Ectodermal cell (in vitro differentiated cells): ENCODE results near the gene WNT7B.

Experiments used
- H3K27ac ChIP-seq: 2 replicates; pipeline ENCODE4 v1.7.0; 2013; ENCODE audit warnings: mild to moderate bottlenecking, low read depth, low read length; ENCODE audit not compliant: insufficient read depth, poor library complexity, severe bottlenecking
- H3K27me3 ChIP-seq: 2 replicates; pipeline ENCODE4 v1.7.0; 2013; ENCODE audit warnings: mild to moderate bottlenecking, low read length; ENCODE audit not compliant: insufficient read depth, control insufficient read depth, poor library complexity, severe bottlenecking
- H3K36me3 ChIP-seq: one replicate; pipeline ENCODE4 v1.7.0; 2013; ENCODE audit warnings: low read length; ENCODE audit not compliant: control insufficient read depth, insufficient read depth
- H3K4me1 ChIP-seq: one replicate; pipeline ENCODE4 v1.7.0; 2013; ENCODE audit warnings: low read length; ENCODE audit not compliant: control insufficient read depth, insufficient read depth
- H3K4me3 ChIP-seq: 2 replicates; pipeline ENCODE4 v1.7.0; 2013; ENCODE audit warnings: low read depth, low read length, control low read depth; ENCODE audit not compliant: insufficient read depth
- H3K9me3 ChIP-seq: 2 replicates; pipeline ENCODE4 v1.7.0; 2013; ENCODE audit warnings: mild to moderate bottlenecking, low read length, moderate library complexity; ENCODE audit not compliant: control insufficient read depth
- WGBS, 2 experiments: methylation state at CpG; one replicate each; pipeline ENCODE4 v1.1.7; 2013; ENCODE audit warnings: missing lambda C conversion rate in 2 of 2; 5-methylcytosine and 5-hydroxymethylcytosine counted together

Gene WNT7B

DNA sequence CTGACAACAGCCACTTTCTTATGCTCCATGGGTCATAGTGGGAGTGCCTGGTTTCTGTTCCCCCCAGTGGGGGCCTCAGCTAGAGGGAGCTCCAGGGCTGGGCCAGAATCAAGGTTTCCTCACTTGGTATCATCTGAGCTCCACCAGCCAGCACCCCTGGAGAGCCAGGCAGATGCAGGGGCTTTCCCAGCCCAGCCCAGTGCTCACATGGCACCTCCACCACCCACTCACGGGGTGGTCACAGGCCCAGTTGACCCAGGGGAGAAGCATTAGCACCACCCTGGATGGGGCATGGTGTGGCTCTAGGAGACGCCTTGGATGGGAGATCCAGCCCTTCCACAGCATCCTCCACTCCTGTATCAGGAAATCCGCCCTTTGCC, 24.1 kb upstream of the WNT7B start:
- WGBS, 2 experiments, result 85 to 94% methylated on average over 3 of the region's 3 CpGs
- no peaks in the 10 kb centered on the region for H3K9me3 ChIP-seq
- no peak overlapping the region for H3K4me3 ChIP-seq
- H3K27me3 ChIP-seq, result no peaks in the 10 kb centered on the region
- no peaks in the 10 kb centered on the region for H3K36me3 ChIP-seq
- H3K27ac ChIP-seq, result no peak overlapping the region
- H3K4me1 ChIP-seq, result peaks cover 8% of the 10 kb centered on the region

DNA sequence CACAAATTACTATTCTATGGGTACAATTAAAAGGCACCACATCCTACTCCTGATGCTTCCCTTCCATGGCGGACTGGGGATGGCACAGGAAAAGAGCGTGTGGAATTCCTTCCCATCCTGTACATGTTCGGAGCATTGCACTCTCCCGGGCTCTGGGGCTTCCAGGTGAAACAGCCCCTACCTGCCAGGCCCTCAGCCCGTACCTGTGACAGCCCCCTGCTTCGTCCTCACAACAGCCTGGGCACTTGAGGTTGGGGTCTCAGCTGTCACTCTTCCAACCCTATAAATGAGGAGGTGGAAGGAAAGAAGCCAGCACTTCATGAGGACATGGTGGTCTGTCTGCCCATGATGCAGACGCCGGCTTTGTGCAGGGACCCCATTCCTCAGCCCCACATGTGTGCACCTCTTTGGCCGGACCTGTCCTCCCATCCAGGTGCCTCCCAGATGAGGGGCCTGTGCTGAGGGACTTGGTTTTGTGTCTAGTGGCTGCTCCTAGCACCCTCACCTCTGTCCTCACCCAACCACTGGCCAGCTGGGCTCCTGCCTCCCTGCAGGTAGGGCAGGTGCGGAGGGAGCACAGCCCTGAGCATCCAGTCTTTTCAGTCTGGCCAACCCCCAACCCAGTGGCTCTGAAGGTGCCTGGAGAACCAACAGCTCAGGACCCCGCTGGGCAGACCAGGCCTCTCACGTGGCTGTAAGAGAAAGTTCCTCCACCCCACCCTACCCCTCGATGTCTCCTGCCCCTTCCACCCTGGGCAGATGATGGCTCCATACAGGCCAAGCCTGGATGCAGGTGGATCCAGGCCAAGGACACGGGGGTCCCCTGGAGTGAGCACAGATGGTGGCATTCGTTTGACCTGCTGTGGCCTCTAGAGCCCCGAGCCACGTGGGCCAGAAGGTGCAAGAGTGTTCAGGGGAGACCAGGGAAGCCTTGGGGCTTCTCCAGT, 23.4 kb upstream of the WNT7B start:
- no peaks in the 10 kb centered on the region for H3K36me3 ChIP-seq
- H3K27ac ChIP-seq, result no peak overlapping the region
- WGBS, 2 experiments, result 92 to 94% methylated on average over 17 of the region's 17 CpGs
- peaks cover 8% of the 10 kb centered on the region for H3K4me1 ChIP-seq
- H3K4me3 ChIP-seq, result no peak overlapping the region
- H3K9me3 ChIP-seq, result no peaks in the 10 kb centered on the region
- no peaks in the 10 kb centered on the region for H3K27me3 ChIP-seq

DNA sequence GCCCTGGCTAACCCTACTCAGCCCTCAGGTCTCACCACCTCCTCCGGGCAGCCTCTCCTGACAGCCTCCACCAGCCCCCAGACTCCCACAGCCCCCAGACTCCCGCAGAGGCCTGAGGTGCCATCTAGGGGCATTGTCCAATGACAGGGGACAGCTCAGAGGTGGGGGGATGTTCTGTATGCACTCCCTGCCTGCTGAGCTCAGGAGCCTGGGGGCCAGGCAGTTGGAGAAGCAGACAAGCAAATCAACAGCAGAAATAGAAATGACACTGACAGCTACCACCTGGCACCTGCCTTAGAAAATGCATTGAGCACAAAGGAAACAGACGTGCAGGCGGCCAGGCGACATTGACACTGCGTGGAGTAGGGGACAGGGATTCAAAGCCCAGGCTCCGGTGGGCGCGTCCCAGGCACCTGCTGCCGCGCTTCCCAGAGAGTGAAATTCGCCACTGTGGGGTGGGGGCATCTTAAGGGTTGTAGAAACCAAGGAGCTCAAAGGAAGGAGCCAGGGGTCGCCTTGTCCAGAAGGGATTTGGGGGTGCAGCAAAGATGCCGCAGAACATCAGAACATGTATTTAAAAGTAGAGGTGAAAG, 22.5 kb upstream of the WNT7B start:
- 87 to 92% methylated on average over 14 of the region's 14 CpGs for WGBS, 2 experiments
- Histone ChIP-seq H3K27me3 (no peaks in the 10 kb centered on the region), H3K4me1 (peaks cover 8% of the 10 kb centered on the region), H3K4me3 (no peak overlapping the region), H3K27ac (no peak overlapping the region), H3K9me3 (no peaks in the 10 kb centered on the region), H3K36me3 (no peaks in the 10 kb centered on the region)

DNA sequence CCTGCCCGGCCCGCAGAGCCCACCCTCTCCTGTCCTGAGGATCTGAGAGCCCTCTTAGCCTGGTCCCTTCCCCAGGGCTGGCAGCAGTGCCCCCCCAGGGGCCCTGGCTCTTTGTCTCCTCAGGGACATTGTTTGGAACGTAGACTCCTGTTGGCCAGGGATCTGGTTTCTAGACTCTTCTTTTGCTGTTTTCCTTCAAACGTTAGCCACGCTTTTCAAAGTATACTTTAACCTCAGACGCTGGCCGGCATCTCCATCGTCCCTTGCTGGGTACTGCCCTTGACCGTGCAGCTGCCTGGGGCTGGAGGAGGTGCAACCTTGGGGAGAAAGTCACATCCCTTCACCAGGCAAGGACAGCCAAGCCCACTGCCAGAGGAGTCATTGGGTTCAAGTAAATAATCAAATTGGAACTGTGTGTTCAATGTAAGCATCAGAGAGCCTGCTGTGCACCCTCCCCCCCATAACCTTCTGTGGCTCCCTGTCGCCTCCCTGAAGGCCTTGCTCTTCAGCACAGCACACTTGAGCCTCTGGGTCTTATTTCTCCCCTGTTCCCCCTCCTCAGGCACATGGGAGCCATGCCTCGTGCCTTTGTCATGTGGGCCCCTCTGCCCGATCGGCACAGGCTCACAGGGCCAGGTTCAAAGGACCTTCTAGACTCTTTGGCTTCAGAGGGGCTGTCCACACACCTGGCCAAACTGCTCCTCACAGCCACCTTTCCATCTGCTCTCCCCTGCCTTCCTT, 21.8 kb upstream of the WNT7B start:
- Histone ChIP-seq H3K27ac (no peak overlapping the region), H3K4me1 (peaks cover 8% of the 10 kb centered on the region)
- 88 to 90% methylated on average over 13 of the region's 13 CpGs for WGBS, 2 experiments

DNA sequence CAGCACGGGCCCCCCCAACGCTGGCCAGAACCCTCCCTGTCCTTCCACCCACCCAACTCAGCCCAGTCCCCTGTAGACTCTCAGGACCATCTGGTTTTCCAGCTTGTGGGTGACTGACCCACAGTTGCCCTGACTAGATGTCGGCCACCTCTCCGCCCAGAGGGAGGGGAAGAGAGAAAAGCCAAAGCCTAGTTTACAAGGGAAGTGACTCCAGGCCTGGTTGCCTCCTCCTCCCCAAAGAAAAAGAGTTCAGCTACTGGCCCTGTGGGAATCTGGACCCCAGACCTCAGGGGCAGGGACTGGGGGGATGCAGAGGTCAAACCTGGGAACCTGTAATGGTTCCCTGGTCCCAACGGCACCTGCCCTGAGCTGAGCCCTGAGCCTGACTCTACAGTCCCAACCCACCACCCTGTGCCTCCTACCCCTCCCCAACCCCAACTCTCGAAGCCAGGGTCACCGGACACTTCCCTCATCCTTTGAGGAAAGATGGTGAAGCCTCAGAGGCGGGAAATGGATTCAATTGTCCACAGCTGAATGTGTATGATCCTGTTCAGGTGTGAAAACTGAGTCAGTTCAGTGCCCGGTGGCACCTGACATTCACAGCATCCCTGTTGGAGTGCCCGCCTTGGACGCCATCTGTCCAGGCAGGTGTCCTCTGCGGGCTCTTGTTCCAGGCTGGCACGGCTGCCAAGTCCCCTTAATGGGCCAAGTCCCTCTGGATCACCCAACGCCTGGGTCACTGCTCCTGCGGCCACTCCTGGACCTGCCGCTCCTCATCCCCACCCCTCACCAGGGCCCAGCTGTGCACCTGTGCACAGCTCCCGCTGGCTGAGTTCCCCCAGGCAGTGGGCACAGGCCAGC, 21.0 kb upstream of the WNT7B start:
- WGBS, 2 experiments, result 81 to 82% methylated on average over 17 of the region's 17 CpGs
- Histone ChIP-seq H3K27me3 (no peaks in the 10 kb centered on the region), H3K36me3 (no peaks in the 10 kb centered on the region), H3K27ac (no peak overlapping the region), H3K9me3 (no peaks in the 10 kb centered on the region), H3K4me3 (no peak overlapping the region), H3K4me1 (peaks cover 8% of the 10 kb centered on the region)

More for the DNA sequence above, 21.8 kb upstream of the WNT7B start:
- no peaks in the 10 kb centered on the region for H3K9me3 ChIP-seq
- no peaks in the 10 kb centered on the region for H3K27me3 ChIP-seq
- no peaks in the 10 kb centered on the region for H3K36me3 ChIP-seq
- H3K4me3 ChIP-seq, result no peak overlapping the region

DNA sequence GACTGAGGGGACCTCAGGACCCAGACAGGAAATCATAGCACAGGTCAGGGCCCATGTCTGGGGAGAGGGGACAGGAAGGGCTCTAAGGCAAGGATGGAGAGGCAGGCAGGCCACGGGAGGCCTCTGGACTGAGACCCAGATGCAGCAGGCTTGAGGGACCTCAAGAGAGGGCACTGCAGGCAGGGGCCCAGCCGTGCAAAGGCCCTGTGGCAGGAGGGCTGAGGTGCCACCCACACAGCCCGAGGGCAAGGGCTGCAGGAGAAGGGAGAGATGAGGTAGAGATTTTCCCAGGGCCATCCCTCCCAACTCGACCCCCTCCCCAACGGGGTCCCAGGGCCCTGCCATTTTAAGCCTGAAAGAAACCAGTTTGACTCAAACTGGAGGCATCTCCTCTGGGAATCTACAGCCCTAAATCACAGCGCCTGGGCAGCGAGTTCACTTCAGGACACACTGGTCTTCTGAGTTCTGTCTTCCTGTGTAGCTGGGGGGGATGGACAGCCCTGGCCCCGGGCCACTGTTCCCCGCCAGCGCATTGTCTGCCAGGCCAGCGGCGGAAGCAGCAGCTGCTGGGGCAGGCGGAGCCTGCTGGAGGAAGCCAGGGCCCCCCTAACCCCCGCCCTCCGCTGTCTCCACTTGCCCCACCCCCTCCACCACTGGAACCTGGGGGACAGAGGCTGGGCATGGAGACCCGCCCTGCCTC, 20.3 kb upstream of the WNT7B start:
- H3K36me3 ChIP-seq, result no peaks in the 10 kb centered on the region
- H3K4me3 ChIP-seq, result no peak overlapping the region
- 52 to 61% methylated on average over 14 to 16 of the region's 16 CpGs for WGBS, 2 experiments
- H3K27me3 ChIP-seq, result no peaks in the 10 kb centered on the region
- H3K9me3 ChIP-seq, result no peaks in the 10 kb centered on the region
- H3K27ac ChIP-seq, result no peak overlapping the region
- peaks cover 8% of the 10 kb centered on the region for H3K4me1 ChIP-seq

DNA sequence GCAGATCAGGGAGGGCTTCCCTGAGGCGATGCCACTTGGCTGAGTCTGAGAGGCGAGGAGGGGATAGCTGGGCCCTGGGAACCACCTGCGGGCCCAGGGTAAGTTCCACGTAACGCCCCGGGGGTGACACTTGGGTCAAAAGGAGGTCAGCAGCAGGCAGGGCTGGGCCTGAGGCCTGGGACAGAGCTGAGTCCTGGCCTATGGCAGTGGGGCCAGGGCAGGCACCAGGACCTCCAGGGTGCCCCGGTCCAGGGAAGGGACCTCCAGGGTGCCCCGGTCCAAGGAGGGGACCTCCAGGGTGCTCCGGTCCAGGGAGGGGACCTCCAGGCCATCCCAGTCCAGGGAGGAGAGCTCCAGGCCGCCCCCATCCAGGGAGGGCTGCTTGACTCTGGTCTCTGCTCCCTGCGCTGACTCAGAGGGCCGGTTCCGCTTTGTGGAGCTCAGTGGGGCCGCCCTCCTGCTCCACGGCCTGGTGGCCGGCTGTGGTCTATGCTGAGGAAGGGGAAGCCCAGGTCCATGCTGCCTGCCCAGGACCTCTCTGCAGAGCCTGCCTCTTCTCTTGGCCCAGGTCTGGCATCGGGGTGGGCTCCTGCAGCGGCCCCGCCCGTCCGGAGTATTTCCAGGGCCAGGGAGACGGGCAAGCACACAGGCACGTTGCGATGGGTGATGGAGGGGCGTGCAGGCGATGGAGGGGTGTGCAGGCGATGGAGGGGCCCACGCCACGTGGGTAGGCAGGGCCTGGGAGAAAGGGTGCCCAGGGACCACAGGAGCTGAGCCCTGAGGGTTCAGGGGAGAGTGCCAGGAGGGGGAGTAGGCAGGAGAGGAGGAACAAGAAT, 19.5 kb upstream of the WNT7B start:
- no peak overlapping the region for H3K27ac ChIP-seq
- no peak overlapping the region for H3K4me3 ChIP-seq
- H3K36me3 ChIP-seq, result no peaks in the 10 kb centered on the region
- no peaks in the 10 kb centered on the region for H3K9me3 ChIP-seq
- no peaks in the 10 kb centered on the region for H3K27me3 ChIP-seq
- 91 to 94% methylated on average over 29 of the region's 29 CpGs for WGBS, 2 experiments
- H3K4me1 ChIP-seq, result peaks cover 8% of the 10 kb centered on the region

DNA sequence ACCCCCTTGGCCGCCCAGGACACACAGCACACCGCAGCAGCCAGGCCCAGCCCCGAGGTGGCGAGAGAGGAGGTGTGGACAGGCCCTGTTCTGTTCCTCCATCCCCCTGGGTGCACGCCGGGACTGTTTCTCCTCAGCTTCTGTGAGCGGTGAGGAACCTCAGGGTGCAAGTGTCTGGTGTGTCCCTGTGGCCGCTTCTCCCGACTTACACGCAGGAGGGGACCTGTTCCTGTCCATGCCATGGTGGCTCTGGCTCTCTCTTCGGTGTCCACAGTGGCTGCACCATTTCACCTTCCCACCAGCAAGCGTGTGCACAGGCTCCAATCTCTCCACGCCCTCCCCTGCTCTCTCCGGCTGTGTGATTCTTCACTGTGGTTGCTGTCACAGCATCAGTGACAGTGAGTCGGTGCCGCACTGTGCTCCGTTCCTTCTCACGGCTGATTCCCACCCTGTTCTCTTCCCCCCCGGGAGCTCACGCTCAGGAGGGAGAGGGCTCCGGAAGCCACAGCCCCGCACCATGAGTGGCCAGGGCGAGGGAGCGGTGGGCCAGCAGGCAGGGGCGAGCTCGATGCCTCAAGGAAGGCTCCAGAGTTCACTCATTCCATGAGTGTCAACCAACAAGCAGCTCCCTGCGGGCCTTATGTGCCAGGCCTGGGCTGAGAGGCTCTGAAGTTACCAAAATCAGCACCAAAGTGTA, 18.6 kb upstream of the WNT7B start:
- 95 to 96% methylated on average over 27 of the region's 27 CpGs for WGBS, 2 experiments
- H3K36me3 ChIP-seq, result no peaks in the 10 kb centered on the region
- H3K4me3 ChIP-seq, result no peak overlapping the region
- H3K27ac ChIP-seq, result no peak overlapping the region
- H3K9me3 ChIP-seq, result no peaks in the 10 kb centered on the region
- H3K27me3 ChIP-seq, result no peaks in the 10 kb centered on the region
- H3K4me1 ChIP-seq, result peaks cover 8% of the 10 kb centered on the region
